GM19455 (cell line): ENCODE data around the gene IFT81.
A peak's percentile ranks its signal among the peaks of the same experiment; 100 is the strongest.
"Not testable (repeated sequence)": the region's sequence is repeated elsewhere in the genome, so short reads cannot be mapped to it uniquely, and the experiment has no call there.

Experiments
- ATAC-seq: cut with Tn5 transposase; IDR thresholded peaks from one replicate; pipeline ENCODE4 v1.9.1; 2021; ENCODE audit not compliant: unreplicated experiment

The IFT81 gene, protein sequence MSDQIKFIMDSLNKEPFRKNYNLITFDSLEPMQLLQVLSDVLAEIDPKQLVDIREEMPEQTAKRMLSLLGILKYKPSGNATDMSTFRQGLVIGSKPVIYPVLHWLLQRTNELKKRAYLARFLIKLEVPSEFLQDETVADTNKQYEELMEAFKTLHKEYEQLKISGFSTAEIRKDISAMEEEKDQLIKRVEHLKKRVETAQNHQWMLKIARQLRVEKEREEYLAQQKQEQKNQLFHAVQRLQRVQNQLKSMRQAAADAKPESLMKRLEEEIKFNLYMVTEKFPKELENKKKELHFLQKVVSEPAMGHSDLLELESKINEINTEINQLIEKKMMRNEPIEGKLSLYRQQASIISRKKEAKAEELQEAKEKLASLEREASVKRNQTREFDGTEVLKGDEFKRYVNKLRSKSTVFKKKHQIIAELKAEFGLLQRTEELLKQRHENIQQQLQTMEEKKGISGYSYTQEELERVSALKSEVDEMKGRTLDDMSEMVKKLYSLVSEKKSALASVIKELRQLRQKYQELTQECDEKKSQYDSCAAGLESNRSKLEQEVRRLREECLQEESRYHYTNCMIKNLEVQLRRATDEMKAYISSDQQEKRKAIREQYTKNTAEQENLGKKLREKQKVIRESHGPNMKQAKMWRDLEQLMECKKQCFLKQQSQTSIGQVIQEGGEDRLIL

DNA sequence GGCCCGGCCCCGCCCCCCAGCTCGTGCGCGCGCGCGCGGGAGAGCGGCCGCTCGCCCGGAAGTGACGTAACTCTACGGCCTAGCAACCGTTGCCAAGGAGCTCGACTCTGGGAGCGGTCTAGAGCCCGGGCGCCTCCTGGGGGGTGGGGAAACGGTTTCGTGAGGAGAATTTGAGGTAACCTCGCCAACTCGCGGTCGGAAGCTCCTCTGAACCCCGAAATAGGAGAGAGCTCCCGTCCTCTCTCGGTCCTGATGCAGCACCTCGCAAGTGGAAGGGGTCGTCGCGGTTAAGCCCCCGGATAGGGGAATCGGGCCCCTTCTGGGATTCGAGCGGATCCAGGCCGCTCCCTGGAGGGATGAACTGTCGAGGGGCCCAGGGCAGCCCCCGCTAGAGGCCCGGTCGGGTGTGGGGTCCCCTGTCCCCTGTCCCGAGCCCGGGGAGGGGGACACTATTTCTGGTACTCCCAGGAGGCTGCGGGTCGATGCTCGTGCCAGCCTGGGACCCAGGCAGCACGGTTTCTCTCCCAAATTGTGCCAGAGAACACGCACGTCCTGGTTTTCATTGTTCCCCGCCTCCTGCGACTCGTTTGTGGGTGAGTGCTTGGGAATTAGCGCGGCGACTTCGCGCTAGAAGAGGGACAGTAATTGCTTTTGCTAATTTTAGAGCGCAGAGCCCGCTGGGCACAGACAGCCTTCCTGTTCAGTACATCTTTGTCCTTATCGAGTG lies at the start of gene IFT81:
Gene IFT81 (plus strand): TSS at position 89 of the 727 bp plus-strand sequence. CDS start 3,024 bp downstream, outside the sequence.
- peak; percentile 78 for ATAC-seq

GRCh38 chr12:110075880-110076279 lies 48.3 kb upstream of the IFT81 start:
- ATAC-seq: no peak

GRCh38 chr12:110077800-110078199 lies 46.4 kb upstream of the IFT81 start:
- no peak for ATAC-seq

DNA sequence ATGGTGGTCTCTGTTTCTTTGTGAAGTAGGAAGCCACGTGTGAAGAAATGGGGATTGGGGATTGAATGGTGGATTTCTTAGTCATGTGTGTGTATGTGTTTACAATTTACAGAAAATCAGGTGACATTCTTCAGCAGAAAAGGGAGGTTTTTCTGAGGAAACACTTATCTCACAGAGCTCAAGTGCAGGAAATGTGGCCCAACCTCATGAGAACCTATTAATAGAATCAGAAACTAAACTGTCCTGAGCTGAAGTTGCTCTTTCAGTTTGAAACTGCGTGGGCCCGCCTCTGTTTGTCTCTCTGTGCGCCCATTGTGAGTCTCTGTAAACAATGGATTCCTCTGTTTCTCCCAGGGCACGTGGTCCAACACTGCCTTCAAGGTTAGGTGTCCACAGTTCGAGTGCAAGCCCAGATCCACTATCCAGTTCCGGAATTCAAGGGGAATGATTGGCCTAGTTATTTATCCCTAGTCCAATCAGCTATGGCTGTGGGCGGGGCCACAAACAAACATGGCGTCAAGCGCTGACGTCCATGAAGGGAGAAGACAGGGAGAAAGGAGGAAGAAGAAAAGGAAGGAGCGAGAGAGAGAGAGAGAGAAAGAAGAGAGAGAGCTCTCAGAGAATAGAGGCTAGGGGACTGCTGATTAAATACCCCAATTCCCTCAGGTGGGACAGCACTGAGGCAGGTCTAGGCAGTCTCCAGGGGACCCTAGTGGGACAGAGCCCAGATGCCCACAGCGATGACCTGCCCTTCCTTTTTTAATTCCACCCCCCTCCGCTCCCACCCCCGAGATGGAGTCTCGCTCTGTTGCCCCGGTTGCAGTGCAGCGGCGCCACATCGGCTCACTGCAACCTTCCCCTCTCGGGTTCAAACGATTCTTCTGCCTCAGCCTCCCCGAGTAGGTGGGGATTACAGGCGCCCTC lies 44.4 kb upstream of the IFT81 start:
- ATAC-seq: peak; percentile 86

DNA sequence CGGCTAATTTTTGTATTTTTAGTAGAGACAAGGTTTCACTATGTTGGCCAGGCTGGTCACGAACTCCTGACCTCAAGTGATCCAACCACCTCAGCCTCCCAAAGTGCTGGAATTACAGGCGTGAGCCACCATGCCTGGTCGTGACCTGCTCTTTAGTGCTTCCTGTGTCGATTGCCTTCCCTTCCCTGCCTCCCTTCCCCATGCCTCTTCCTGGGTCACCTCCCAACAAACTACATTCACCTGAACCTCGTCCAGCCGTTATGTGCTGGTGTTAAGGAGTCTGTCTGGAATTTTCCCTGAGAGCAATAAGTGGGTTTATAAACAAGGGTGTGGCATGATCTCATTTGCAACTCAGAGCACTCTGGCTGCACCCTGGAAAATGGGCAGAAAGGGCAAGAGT lies 43.7 kb upstream of the IFT81 start:
- ATAC-seq: no peak

- ATAC-seq: no peak
Measured at GRCh38 chr12:110084314-110085015, 39.7 kb upstream of the IFT81 start.

DNA sequence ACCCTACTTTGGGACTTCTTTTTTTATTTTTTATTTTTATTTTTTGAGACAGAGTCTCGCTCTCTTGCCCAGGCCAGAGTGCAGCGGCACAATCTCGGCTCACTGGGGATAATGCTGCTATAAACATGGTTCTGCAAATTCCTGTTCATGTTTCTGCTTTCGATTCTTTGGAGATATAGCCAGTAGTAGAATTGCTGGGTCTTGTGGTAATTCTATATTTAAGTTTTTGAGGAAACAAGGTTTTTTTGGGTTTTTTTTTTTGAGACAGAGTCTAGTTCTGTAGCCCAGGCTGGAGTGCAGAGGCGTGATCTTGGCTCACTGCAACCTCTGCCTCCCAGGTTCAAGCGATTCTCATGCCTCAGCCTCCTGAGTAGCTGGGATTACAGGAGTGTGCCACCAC lies 35.9 kb upstream of the IFT81 start:
- ATAC-seq: not testable (repeated sequence)

DNA sequence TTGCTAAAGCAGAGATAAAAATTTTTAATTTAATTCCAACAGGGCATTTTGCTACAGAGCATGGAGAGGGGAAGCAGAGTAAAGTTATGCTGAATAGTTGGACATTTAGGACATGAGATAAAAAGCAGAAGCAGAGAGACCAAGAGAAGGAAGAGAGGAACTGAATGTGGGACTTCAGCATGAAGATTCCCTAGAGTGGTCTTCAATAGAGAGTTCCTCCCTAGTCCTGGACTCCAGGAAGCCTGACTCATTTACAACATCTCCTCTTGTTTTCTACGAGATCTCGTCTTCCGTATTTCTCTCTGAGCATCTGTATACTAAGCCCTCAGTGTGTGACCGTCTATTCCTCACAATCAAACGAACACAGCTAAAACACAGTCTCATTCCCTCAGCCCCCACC lies 35.2 kb upstream of the IFT81 start:
- no peak for ATAC-seq

DNA sequence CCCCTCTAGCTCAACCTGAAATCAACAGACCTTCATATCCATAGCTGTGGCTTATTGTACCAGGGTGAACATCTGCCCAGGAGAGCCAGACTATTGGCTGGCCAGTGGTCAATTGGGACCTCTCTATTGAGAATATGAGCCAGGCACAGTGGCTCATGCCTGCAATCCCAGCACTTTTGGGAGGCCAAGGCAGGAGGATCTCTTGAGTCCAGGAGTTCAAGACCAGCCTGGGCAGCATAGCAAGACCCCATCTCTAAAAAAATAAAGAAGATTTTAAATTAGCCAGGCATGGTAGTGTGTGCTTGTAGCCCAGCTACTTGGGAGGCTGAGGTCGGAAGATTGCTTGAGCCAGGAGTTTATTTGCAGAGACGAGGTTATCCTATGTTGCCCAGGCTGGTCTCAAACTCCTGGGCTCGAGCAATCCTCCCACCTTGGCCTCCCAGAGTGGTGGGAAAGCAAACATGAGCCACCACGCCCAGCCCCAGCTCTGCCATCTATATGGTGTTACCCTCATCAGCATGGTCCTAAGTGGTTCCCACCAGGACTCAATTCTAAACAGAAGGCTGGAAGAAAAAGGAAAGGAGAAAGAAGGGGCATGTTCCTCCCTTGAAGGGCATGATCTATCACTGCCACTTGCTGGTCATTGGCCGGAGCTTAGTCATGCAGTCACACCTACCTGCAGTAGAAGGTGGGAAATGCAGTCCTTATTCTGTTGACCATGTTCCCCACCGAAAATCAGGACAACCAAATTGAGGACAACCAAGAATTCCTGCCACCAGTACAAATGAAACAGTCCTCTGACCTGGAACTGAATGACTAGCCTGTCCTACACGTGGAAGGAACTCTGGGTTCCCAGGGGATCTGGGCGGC lies 33.7 kb upstream of the IFT81 start:
- no peak for ATAC-seq

DNA sequence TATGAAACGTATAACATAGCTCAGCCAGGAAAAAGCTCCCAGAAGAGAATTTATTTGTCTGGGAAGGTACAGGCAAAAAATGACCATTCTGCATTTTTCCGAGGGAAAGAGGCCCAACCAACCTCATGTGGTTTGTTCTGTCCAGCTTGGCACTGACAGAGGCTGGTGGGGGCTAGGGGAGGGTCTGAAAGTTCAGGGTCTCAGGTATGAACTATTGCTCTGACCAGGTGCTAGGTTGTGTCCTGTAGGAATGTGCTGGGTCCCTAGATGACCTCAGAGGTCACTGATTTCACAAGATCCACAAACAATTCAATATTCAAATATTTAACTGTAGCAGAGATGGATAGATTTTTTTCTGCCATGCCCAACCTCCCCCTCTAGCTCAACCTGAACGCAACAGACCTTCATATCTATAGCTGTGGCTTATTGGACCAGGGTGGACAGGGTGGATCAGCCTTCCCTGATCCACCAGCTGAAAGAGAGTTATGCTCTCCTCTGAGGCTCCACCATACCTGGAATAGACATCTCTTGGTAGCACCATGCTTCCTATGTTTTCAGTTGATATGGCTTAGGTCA lies 32.9 kb upstream of the IFT81 start:
- no peak for ATAC-seq

GRCh38 chr12:110093631-110094311 lies 30.4 kb upstream of the IFT81 start:
- no peak for ATAC-seq

- peak; percentile 79 for ATAC-seq
Measured at GRCh38 chr12:110100315-110100970, 23.7 kb upstream of the IFT81 start.

GRCh38 chr12:110102255-110102654 lies 21.9 kb upstream of the IFT81 start:
- no peak for ATAC-seq

DNA sequence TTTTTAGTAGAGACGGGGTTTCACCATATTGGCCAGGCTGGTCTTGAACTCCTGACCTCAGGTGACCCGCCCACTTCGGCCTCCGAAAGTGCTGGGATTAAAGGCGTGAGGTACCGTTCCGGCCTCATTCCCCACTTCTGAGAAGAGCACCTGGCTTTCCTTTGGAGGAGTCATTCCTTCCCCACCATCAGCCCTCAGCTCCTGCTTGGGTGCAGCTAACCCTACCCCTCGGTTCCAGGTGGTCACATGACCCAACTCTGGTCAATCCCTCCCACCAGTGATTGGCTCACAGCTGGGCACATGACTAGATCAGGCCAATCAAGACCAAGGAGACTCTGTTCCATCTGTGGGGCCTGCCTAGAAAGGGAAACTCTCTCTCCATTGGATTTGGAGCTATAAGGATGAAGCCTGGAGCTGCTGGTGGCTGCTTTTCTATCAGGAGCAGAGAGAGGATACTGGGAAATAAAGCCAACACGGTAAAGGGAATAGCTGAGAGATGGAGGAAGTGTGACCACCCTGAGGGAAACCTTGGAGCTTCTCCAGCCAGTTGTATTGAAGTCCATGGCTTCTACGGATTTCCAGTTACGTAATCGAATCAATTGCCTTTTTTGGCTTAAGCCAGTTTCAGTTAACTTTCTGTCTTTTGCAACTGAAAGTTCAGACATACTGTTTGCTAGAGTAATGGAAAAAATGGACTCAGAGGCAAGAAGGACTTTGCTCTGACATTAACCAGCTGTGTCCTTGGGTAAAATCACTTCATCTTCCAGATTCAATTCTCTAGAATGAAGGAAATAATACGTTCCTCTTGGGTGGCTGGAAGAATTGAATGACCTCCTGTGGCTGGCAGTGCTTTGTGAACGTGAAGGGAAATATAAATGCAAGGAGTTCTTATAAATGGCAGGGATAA lies 19.7 kb upstream of the IFT81 start:
- ATAC-seq: no peak

- no peak for ATAC-seq
Measured at GRCh38 chr12:110105159-110105558, 19.0 kb upstream of the IFT81 start.

- no peak for ATAC-seq
Measured at GRCh38 chr12:110105986-110106385, 18.2 kb upstream of the IFT81 start.
